Subcutaneous adipose tissue (tissue), 4 donors: ENCODE results near the gene SH3PXD2A. TPM values are rescaled to one million over a fixed set of nuclear protein-coding genes. Genes with fewer than 3 reads are reported as not detected.

ENCODE experiments used
- total RNA-seq, 4 donors: library from RNA; depleted of rRNA; stranded (reverse); fragments of >200 nt; gene quantifications; one replicate each; pipeline ENCODE4 v1.1.0, GENCODE V29; 2016
- TF ChIP-seq, protein P1 (sequence below): fragments of 450-650 bp; IDR thresholded peaks from one replicate; pipeline ENCODE4 v1.5.1; 2016; ENCODE audit warnings: low read depth, mild to moderate bottlenecking, control low read depth, antibody characterized with exemption, moderate library complexity

Gene SH3PXD2A
- total RNA-seq, 4 donors from 2014 or later, result 13.0 to 23.6 (median 18.7) TPM

DNA sequence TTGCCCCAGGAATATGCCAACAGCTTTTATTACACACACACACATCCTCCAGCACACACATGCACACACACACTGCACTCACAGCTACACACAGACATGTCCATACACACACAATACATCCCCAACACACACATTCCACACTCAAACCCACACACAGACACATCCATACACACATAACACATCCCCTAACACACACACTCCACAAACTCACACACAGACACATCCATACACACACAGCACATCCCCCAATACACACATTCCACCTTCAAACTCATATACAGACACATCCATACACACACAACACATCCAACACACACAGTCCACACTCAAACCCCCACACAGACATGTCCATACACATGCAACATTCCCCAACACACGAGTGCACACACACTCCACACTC, 19.1 kb downstream of the SH3PXD2A start:
- TF ChIP-seq, protein P1, sequence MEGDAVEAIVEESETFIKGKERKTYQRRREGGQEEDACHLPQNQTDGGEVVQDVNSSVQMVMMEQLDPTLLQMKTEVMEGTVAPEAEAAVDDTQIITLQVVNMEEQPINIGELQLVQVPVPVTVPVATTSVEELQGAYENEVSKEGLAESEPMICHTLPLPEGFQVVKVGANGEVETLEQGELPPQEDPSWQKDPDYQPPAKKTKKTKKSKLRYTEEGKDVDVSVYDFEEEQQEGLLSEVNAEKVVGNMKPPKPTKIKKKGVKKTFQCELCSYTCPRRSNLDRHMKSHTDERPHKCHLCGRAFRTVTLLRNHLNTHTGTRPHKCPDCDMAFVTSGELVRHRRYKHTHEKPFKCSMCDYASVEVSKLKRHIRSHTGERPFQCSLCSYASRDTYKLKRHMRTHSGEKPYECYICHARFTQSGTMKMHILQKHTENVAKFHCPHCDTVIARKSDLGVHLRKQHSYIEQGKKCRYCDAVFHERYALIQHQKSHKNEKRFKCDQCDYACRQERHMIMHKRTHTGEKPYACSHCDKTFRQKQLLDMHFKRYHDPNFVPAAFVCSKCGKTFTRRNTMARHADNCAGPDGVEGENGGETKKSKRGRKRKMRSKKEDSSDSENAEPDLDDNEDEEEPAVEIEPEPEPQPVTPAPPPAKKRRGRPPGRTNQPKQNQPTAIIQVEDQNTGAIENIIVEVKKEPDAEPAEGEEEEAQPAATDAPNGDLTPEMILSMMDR, result no peak

DNA sequence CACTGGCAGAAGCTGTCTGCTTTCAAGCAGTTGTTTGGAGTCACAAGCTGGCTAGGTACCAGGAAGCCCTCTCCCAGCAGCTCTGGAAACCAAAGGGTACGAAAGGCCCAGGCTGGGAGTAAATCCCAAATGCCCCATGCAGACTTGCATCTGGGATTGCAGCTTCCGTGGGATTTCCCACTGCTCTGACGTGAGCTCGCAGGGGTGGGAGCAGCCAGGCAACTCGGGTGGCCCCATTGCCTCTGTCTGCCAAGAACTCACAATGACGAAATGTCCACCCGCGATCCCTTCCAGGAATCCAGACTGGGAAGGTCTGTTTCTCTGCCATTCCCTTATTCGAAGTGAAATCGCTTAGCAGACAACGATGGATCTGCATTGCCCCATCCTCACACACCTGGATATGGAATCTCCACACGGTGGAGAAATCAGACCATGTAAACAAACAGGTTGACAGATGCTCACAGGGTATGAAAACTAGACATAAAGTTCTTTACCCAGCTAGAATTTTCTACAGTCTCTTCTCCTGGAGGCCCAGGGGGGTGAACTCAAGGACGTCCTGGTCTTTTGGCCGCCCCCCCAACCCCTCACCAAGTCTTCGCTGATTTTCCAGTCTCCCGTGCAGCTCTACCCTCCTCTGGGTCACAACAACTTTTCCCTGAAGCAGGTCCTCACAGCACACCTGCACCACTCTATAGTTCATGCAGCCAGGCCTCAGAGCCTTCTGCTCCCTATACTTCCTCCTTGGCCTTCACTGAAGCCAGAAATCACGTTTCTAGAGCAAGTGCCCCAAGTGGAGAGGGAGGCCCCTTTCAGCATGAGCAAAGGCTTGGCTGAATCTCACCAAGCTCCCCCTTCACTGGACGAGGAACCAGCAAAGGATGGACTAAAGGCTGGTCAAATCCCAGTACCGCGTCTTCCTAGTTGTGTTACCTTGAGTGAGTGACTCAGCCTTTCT, 20.0 kb downstream of the SH3PXD2A start:
- TF ChIP-seq, protein P1, result no peak

DNA sequence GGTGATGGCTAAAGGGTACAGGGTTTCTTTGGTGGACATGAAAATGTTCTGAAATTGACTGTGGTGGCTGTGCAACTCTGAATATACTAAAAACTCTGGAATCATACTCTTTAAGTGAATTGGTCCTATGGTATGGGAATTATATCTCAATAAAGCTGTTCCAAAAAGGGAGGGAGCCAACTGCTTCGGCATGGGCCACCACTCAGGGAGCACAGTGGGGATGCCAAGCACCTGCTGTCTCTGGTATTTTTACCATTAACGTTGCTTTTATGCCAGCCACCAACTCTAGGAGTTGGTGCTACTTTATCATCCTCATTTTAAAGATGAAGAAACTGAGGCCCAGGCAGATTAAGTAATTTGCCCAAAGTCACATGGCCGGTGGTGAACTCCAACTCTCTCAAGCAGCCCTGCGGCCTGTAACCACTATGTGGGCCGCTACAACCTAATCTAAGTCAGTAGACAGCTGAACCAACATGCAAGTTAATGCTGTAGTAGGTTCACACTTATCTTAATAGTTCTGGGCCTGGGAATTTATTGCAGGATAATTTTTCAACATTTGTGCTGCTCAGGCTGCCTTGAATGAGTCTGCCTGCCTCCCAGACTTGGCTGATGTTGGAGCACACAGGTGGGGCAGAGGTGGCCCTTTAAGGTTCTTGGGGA, 20.8 kb downstream of the SH3PXD2A start:
- TF ChIP-seq, protein P1, result no peak

DNA sequence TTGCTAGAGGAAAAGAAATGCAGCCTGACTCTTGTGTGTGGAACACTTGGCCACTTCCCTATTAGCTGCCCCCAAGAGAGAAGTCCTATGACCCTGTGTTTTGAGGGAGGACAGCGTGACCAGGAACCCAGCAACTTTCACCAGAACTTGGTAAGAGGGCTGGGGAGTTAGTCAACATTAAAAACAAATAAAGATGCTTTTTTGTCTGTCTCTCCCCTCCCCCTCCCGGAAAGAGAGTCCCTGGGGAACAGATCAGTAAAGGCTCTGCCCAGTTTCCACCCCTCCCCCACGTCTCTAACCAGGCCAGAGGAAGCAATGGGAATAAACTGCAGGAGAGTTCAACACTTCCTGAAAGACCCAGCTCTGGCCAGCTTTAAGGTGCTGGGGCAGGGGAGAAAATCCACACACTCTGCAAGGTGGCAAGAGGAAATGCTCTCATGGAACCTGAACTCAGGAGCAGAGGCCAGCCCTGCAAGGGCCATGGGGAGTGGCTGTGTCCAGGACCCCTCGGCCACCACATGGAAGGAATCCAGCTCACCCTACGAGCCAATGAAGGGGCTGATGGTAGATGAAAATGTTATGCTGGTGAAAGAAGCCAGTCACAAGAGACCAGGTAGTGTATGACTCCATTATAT, 21.5 kb downstream of the SH3PXD2A start:
- TF ChIP-seq, protein P1, result no peak

DNA sequence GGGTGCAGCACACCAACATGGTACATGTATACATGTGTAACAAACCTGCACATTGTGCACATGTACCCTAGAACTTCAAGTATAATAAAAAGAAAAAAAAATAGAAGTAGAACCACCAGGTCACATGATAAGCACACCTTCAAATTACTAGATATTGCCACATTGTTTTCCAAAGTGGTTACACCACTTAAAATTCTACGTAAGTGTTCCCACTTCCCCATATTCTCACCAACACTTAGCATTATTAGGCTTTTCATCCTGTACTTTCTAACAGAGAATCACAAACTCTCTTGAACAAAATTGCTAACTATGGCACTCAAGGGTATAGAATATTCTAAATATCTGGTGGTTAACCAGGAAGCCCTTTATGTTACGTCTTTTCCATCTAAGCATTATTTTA, 22.6 kb downstream of the SH3PXD2A start:
- TF ChIP-seq, protein P1, result no peak

DNA sequence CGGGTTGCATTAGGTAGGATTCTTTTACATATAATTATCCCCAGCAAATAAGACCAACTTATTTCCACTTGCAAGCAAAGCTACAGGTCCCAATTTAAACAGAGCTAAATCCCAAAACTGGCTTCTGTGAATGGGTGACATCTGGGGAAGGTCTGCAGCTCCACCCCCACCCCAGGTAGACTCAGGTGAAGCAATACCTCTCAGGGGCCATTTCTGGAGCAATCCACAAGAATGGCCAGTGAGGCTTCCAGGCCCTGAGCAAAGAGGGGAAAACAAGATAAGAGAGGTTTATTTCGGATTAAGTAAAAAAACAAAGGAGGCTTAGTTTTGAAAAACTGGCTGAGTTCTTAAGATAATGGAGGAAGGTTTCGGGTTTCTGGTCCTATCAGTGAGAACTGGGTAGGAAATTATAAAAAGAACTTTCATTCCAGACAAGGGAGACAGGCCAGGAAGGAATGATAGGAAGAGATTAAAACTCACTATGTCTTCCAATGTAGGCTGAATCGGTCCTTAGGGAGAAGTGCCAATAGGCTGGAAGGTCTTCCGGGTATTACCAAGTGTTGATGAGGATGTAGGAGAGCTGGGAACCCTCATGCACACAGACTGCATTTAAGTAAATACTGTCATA, 25.4 kb downstream of the SH3PXD2A start:
- TF ChIP-seq, protein P1, result no peak
